Keratinocyte (primary cell): ENCODE data around the gene LDAH.

ENCODE experiments used
- CTCF ChIP-seq, 3 experiments: IDR thresholded peaks in 1 of 3; conservative IDR thresholded peaks in 1 of 3; optimal IDR thresholded peaks in 1 of 3; 2 replicates in 2 of 3; 3 replicates in 1 of 3; pipeline versions ENCODE3 to v1.5.1; 2011; ENCODE audit warnings: low read length in 3 of 3, mild to moderate bottlenecking in 3 of 3, moderate library complexity in 2 of 3, control low read depth in 1 of 3, inconsistent platforms in 1 of 3; ENCODE audit not compliant: insufficient read depth in 2 of 3; ENCODE audit errors: extremely low read depth in 1 of 3
- EZH2 ChIP-seq: IDR thresholded peaks from one replicate; pipeline ENCODE4 v1.6.1; 2012; ENCODE audit warnings: inconsistent platforms, mild to moderate bottlenecking, low read length, moderate library complexity

GRCh38 chr2:20662308-20662937 is 160.5 kb downstream of the LDAH start:
- no peak for TF ChIP-seq CTCF (optimal IDR thresholded peaks at IDR 0.05 in 1 of 3, IDR thresholded peaks at IDR 0.05 in 1 of 3, conservative IDR thresholded peaks at IDR 0.05 in 1 of 3; ENCODE audit: extremely low read depth in 1 of 3, insufficient read depth in 2 of 3, low read length in 3 of 3)
- TF ChIP-seq EZH2 = no peak
